Fibroblast of lung (primary cell): ENCODE results near the gene AP1S1. TPM values are rescaled to one million over a fixed set of nuclear protein-coding genes. Genes with fewer than 3 reads are reported as not detected.

ENCODE experiments used
- DNase-seq, 2 donors: peaks; one replicate each; pipeline versions ENCODE4 v3.0.0 to v3.0.0-alpha.2; 2010; ENCODE audit warnings: low read depth in 2 of 2
- H2AFZ ChIP-seq: 2 replicates; pipeline ENCODE4 v1.5.1; 2012; ENCODE audit warnings: low read length, control low read depth, inconsistent platforms
- H3K27ac ChIP-seq: 2 replicates; pipeline ENCODE4 v1.5.1; 2011; ENCODE audit warnings: low read length, control low read depth; ENCODE audit not compliant: insufficient read depth
- H3K27me3 ChIP-seq: 2 replicates; pipeline ENCODE4 v1.5.1; 2011; ENCODE audit warnings: mild to moderate bottlenecking, low read length; ENCODE audit not compliant: control insufficient read depth, insufficient read depth
- H3K36me3 ChIP-seq: 2 replicates; pipeline ENCODE4 v1.5.1; 2011; ENCODE audit warnings: low read length; ENCODE audit not compliant: control insufficient read depth, insufficient read depth
- H3K4me1 ChIP-seq: 2 replicates; pipeline ENCODE4 v1.5.1; 2011; ENCODE audit warnings: low read length; ENCODE audit not compliant: control insufficient read depth, insufficient read depth; ENCODE audit errors: extremely low read depth
- H3K4me2 ChIP-seq: 2 replicates; pipeline ENCODE4 v1.5.1; 2011; ENCODE audit warnings: low read length, control low read depth; ENCODE audit not compliant: insufficient read depth; ENCODE audit errors: extremely low read depth
- H3K4me3 ChIP-seq, 4 experiments: fragments of 200-600 bp in 1 of 4; sonication (generic) in 1 of 4; replicated peaks in 1 of 4; 2 replicates each; pipeline ENCODE4 v1.5.1; 2011 to 2016; ENCODE audit warnings: low read length in 4 of 4, low read depth in 3 of 4, mild to moderate bottlenecking in 3 of 4, control low read depth in 2 of 4, inconsistent platforms in 1 of 4, mixed read lengths in 1 of 4; ENCODE audit not compliant: insufficient read depth in 1 of 4; ENCODE audit errors: control extremely low read depth in 1 of 4
- H3K79me2 ChIP-seq: 2 replicates; pipeline ENCODE4 v1.5.1; 2012; ENCODE audit warnings: mild to moderate bottlenecking, low read length, inconsistent platforms; ENCODE audit not compliant: control insufficient read depth, insufficient read depth
- H3K9ac ChIP-seq: 2 replicates; pipeline ENCODE4 v1.5.1; 2011; ENCODE audit warnings: mild to moderate bottlenecking, low read length, control low read depth; ENCODE audit not compliant: insufficient read depth
- H3K9me3 ChIP-seq: 2 replicates; pipeline ENCODE4 v1.5.1; 2012; ENCODE audit warnings: low read depth, low read length; ENCODE audit not compliant: control insufficient read depth, insufficient read depth
- H4K20me1 ChIP-seq: 2 replicates; pipeline ENCODE4 v1.5.1; 2011; ENCODE audit warnings: low read length; ENCODE audit not compliant: control insufficient read depth, insufficient read depth; ENCODE audit errors: extremely low read depth
- CTCF ChIP-seq, 2 donors: IDR thresholded peaks in 1 of 2; conservative IDR thresholded peaks in 1 of 2; 1 replicate in 1 of 2; 2 replicates in 1 of 2; pipeline ENCODE4 v1.5.1; 2011 to 2012; ENCODE audit warnings: low read length in 2 of 2, control low read depth in 1 of 2, inconsistent platforms in 1 of 2, low read depth in 1 of 2, mild to moderate bottlenecking in 1 of 2
- EZH2 ChIP-seq: IDR thresholded peaks from 2 replicates; pipeline ENCODE4 v1.5.1; 2012; ENCODE audit warnings: low read length, control low read depth, mild to moderate bottlenecking; ENCODE audit errors: missing control alignments
- polyA plus RNA-seq, 2 donors: library from polyadenylated mRNA; depleted of rRNA in 1 of 2; stranded (reverse) in 1 of 2; unstranded in 1 of 2; fragments of >200 nt; gene quantifications; 2 replicates each; pipeline ENCODE4 v1.2.1, GENCODE V29; 2011 to 2012; ENCODE audit warnings: missing spikeins in 1 of 2
- total RNA-seq: library from RNA; depleted of rRNA; stranded (reverse); fragments of >200 nt; gene quantifications from 2 replicates; pipeline ENCODE4 v1.2.1, GENCODE V29; 2014

Gene AP1S1
- total and polyA plus RNA-seq, 2 donors (not counting 1 experiment from before 2014, with no cell fraction given), result 128 to 139 TPM

DNA sequence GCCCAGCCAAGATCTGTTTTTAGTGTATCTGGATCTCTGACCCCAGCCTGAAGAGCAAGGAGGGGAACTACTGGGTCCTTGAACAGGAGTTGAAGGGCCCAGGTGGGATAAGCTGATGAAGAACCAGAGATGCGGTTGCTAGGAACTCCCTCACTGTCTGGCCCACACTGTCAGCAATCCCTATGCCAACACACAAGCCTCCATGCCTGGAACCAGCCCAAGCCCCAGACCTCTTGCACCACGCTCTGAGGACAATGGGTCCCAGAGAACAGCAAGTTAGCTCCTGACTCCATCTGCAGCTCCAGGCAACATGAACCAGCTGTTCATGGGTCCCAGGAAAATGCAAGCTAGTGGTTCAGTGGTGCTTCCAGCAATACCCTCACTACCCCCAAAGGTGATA, 23.4 kb downstream of the AP1S1 start:
- H2AFZ ChIP-seq, result no peak overlapping the region
- peaks cover 65% of the 10 kb centered on the region for H3K27me3 ChIP-seq
- peak in 1 of 2 donors; percentile 33 for DNase-seq

DNA sequence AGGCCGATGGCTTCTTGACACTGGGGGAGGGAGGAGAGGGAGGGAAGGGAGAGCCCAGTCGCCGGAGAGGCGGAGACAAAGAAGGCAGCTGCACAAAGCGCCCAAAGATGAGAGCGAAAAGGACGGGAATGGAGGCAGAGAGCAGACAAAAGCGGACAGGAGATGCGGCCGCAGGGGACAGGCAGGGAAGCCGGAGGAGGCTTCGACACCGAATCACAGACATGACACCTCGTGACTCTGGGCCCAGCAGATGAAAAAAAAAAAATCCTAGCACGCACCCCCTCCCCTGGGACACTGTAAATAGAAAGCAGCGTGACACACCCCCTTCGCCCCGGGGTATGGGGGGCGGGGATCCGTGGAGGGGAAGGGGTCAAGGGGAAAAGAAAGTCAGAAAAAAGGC, 24.8 kb downstream of the AP1S1 start:
- Histone ChIP-seq H3K79me2 (no peaks in the 10 kb centered on the region), H3K4me3 (no peak overlapping the region), H3K27ac (no peak overlapping the region), H3K9ac (no peak overlapping the region), H3K36me3 (no peaks in the 10 kb centered on the region), H3K4me1 (no peaks in the 10 kb centered on the region), H3K9me3 (no peaks in the 10 kb centered on the region), H3K27me3 (peaks cover 57% of the 10 kb centered on the region), H4K20me1 (no peaks in the 10 kb centered on the region), H3K4me2 (peak overlapping the region; percentile 25), H2AFZ (no peak overlapping the region)
- TF ChIP-seq EZH2, result peak; percentile 92
- TF ChIP-seq CTCF (conservative IDR thresholded peaks at IDR 0.05 in 1 of 2, IDR thresholded peaks at IDR 0.05 in 1 of 2; ENCODE audit: low read depth in 1 of 2, low read length in 2 of 2), result no peak
- no peak for DNase-seq

More for the DNA sequence above, 23.4 kb downstream of the AP1S1 start:
- Histone ChIP-seq H3K36me3 (no peaks in the 10 kb centered on the region), H3K79me2 (no peaks in the 10 kb centered on the region), H3K4me1 (peaks cover 7% of the 10 kb centered on the region), H3K4me3 (no peak overlapping the region), H3K9ac (no peak overlapping the region), H4K20me1 (no peaks in the 10 kb centered on the region), H3K4me2 (no peak overlapping the region), H3K9me3 (no peaks in the 10 kb centered on the region), H3K27ac (no peak overlapping the region)
- no peak for TF ChIP-seq CTCF (conservative IDR thresholded peaks at IDR 0.05 in 1 of 2, IDR thresholded peaks at IDR 0.05 in 1 of 2; ENCODE audit: low read depth in 1 of 2, low read length in 2 of 2)
- no peak for TF ChIP-seq EZH2

GRCh38 chr7:101179713-101180112, 25.4 kb downstream of the AP1S1 start:
- TF ChIP-seq EZH2 (no peak), CTCF (conservative IDR thresholded peaks at IDR 0.05 in 1 of 2, IDR thresholded peaks at IDR 0.05 in 1 of 2; ENCODE audit: low read depth in 1 of 2, low read length in 2 of 2) (no peak)
- H3K27me3 ChIP-seq, result peaks cover 52% of the 10 kb centered on the region
- no peaks in the 10 kb centered on the region for H4K20me1 ChIP-seq
- no peaks in the 10 kb centered on the region for H3K36me3 ChIP-seq
- H2AFZ ChIP-seq, result no peak overlapping the region
- no peak overlapping the region for H3K27ac ChIP-seq
- no peaks in the 10 kb centered on the region for H3K79me2 ChIP-seq
- no peaks in the 10 kb centered on the region for H3K4me1 ChIP-seq
- no peak overlapping the region for H3K9ac ChIP-seq
- DNase-seq, result no peak
- no peak overlapping the region for H3K4me2 ChIP-seq
- no peaks in the 10 kb centered on the region for H3K9me3 ChIP-seq
- H3K4me3 ChIP-seq, result no peak overlapping the region
